Activated CD4-positive, alpha-beta memory T cell treated with anti-CD3 and anti-CD28 coated beads, Interleukin-2, amount 10 ng/mL, durations not matched to agents 7 days and 5 days (primary cell): Measurements from ENCODE around the gene PRPF38B. TPM values are rescaled to one million over a fixed set of nuclear protein-coding genes. Genes with fewer than 3 reads are reported as not detected.

Experiments used
- total RNA-seq, 2 experiments: library from RNA; stranded (reverse); gene quantifications; one replicate each; pipeline ENCODE4 v1.2.3, GENCODE V29; 2021

PRPF38B gene
- total RNA-seq, 2 experiments from 2014 or later = 68.5 to 70.5 TPM

Other genes starting within 250 kb of the PRPF38B start
- not detected for gene NBPF6, start 242.0 kb upstream of the PRPF38B start, total RNA-seq
- gene EEIG2, start 132.2 kb upstream of the PRPF38B start, total RNA-seq = 10 to 100 TPM; 22.6 to 23.6 TPM
- gene HENMT1, start 31.2 kb upstream of the PRPF38B start, total RNA-seq = 10 to 100 TPM; 26.7 to 27.3 TPM
- gene FNDC7, start 20.6 kb downstream of the PRPF38B start, total RNA-seq = under 1 TPM in 1 of 2 experiments, not detected in 1; 0.05 TPM
- gene STXBP3, start 54.4 kb downstream of the PRPF38B start, total RNA-seq = 10 to 100 TPM; 55.9 to 60.8 TPM
- not detected for gene AKNAD1, start 164.8 kb downstream of the PRPF38B start, total RNA-seq
- 10 to 100 TPM; 43.2 to 47.1 TPM for gene GPSM2, start 184.7 kb downstream of the PRPF38B start, total RNA-seq